CD4-positive, alpha-beta T cell treated with Interleukin-21 for 1 hour (primary cell): ENCODE measurements around the gene APOM.

Source experiments
- DNase-seq: peaks from one replicate; pipeline ENCODE4 v3.0.0-alpha.2; 2020

APOM gene

GRCh38 chr6:31655349-31656237 is at the start of gene APOM:
Gene APOM (plus strand): TSS chr6:31655894. CDS start chr6:31655967, 73 bp downstream.
- no peak for DNase-seq

GRCh38 chr6:31607317-31607716 is 48.4 kb upstream of the APOM start:
- no peak for DNase-seq

- DNase-seq, result no peak
Measured at GRCh38 chr6:31609519-31610406, 45.9 kb upstream of the APOM start.

GRCh38 chr6:31610968-31611367 is 44.7 kb upstream of the APOM start:
- no peak for DNase-seq

GRCh38 chr6:31614075-31614619 is 41.5 kb upstream of the APOM start:
- no peak for DNase-seq

GRCh38 chr6:31614684-31615578 is 40.8 kb upstream of the APOM start, which contains the start of gene AIF1:
Gene AIF1 (plus strand): TSS chr6:31615234. CDS start chr6:31615330, 96 bp downstream.
- no peak for DNase-seq

- DNase-seq, result peak; percentile 23
Measured at GRCh38 chr6:31615748-31616147, 39.9 kb upstream of the APOM start.

GRCh38 chr6:31617010-31617409 is 38.7 kb upstream of the APOM start:
- DNase-seq, result no peak

GRCh38 chr6:31619805-31620585 is 35.7 kb upstream of the APOM start:
- peak; percentile 98 for DNase-seq

- no peak for DNase-seq
Measured at GRCh38 chr6:31620586-31621319, 34.9 kb upstream of the APOM start, which contains the start of gene PRRC2A. Gene PRRC2A (plus strand): TSS chr6:31620715. CDS start chr6:31622790, 2,075 bp downstream.

GRCh38 chr6:31621320-31621939 is 34.3 kb upstream of the APOM start:
- no peak for DNase-seq

GRCh38 chr6:31621991-31622390 is 33.7 kb upstream of the APOM start:
- no peak for DNase-seq

- no peak for DNase-seq
Measured at GRCh38 chr6:31622684-31623091, 33.0 kb upstream of the APOM start.

GRCh38 chr6:31624070-31624469 is 31.6 kb upstream of the APOM start:
- DNase-seq, result no peak

GRCh38 chr6:31626952-31627351 is 28.7 kb upstream of the APOM start:
- no peak for DNase-seq

GRCh38 chr6:31627690-31628287 is 27.9 kb upstream of the APOM start:
- DNase-seq, result no peak

- no peak for DNase-seq
Measured at GRCh38 chr6:31629014-31629413, 26.7 kb upstream of the APOM start.

GRCh38 chr6:31630177-31630934 is 25.3 kb upstream of the APOM start:
- DNase-seq, result no peak

- no peak for DNase-seq
Measured at GRCh38 chr6:31631209-31631608, 24.5 kb upstream of the APOM start.
